GM12878 (cell line): ENCODE results near the gene CTNNA3. TPM values are rescaled to one million over a fixed set of nuclear protein-coding genes. Genes with fewer than 3 reads are reported as not detected.

Source experiments
- ATAC-seq: fragments of 200-7000 bp; cut with Tn5 transposase; 3 replicates; pipeline ENCODE4 v1.9.1; 2020; ENCODE audit warnings: mild to moderate bottlenecking, moderate library complexity
- BruUV-seq: library from RNA; stranded (reverse); fragments of 400-500 nt; replicated peaks from 2 replicates; lab custom pipeline; 2021; lab: Mats Ljungman, UMichigan
- CTCF ChIA-PET: fragments of 300-600 bp; sonication (Branson Sonifier 250); formaldehyde crosslinking; extraction: SDS; loops from one replicate; lab custom pipeline; 2021; ENCODE audit warnings: inconsistent platforms; lab: Yijun Ruan, JAX
- POLR2A ChIA-PET: fragments of 350-600 bp; formaldehyde crosslinking; extraction: SDS; loops from one replicate; lab custom pipeline; 2021; ENCODE audit warnings: inconsistent platforms; lab: Charles Lee
- RAD21 ChIA-PET: fragments of 300-600 bp; sonication (Branson Sonifier 250); formaldehyde crosslinking; loops from one replicate; lab custom pipeline; 2023; ENCODE audit warnings: antibody characterized with exemption; ENCODE audit not compliant: unreplicated experiment; lab: Charles Lee
- SMC1A ChIA-PET: fragments of 300-600 bp; sonication (Branson Sonifier 250); formaldehyde crosslinking; loops from one replicate; lab custom pipeline; 2023; ENCODE audit not compliant: unreplicated experiment, uncharacterized antibody; lab: Charles Lee
- DNase-seq: peaks from one replicate; pipeline ENCODE4 v3.0.0-alpha.2; 2011; ENCODE audit warnings: low read depth, low spot score
- FAIRE-seq: peaks from 3 replicates; lab custom pipeline; 2011; peaks lifted over from hg19 to GRCh38; lab: Jason Lieb, UNC
- H2AFZ ChIP-seq: 2 replicates; pipeline ENCODE4 v1.6.0; 2011; ENCODE audit warnings: low read depth, low read length, control low read depth; ENCODE audit not compliant: control insufficient read depth
- H3K27ac ChIP-seq: 2 replicates; pipeline ENCODE4 v1.5.1; 2011; ENCODE audit warnings: control low read depth; ENCODE audit not compliant: control insufficient read depth, insufficient read depth
- H3K27me3 ChIP-seq, 2 experiments: replicated peaks in 1 of 2; 2 replicates each; pipeline versions ENCODE4 v1.6.0 to v1.6.1; 2011; ENCODE audit warnings: low read length in 1 of 2; ENCODE audit not compliant: control insufficient read depth in 2 of 2, insufficient read depth in 2 of 2
- H3K36me3 ChIP-seq, 2 experiments: 2 replicates each; pipeline ENCODE4 v1.5.1; 2011; ENCODE audit warnings: low read length in 1 of 2; ENCODE audit not compliant: control insufficient read depth in 2 of 2, insufficient read depth in 2 of 2
- H3K4me1 ChIP-seq: 2 replicates; pipeline ENCODE4 v1.6.1; 2011; ENCODE audit warnings: mild to moderate bottlenecking, low read length, moderate library complexity, mixed read lengths; ENCODE audit not compliant: control insufficient read depth, insufficient read depth
- H3K4me2 ChIP-seq: 2 replicates; pipeline ENCODE4 v1.6.0; 2011; ENCODE audit warnings: control low read depth; ENCODE audit not compliant: control insufficient read depth, insufficient read depth
- H3K4me3 ChIP-seq: fragments of 200-600 bp; sonication (generic); 2 replicates; pipeline ENCODE4 v1.5.1; 2016
- H3K79me2 ChIP-seq: 2 replicates; pipeline ENCODE4 v1.6.0; 2011; ENCODE audit warnings: low read length; ENCODE audit not compliant: control insufficient read depth, insufficient read depth
- H3K9ac ChIP-seq: 2 replicates; pipeline ENCODE4 v1.8.0; 2011; ENCODE audit warnings: low read length, control low read depth, mixed read lengths; ENCODE audit not compliant: control insufficient read depth, insufficient read depth
- H3K9me3 ChIP-seq: replicated peaks from 3 replicates; pipeline ENCODE4 v1.5.1; 2011; ENCODE audit warnings: mild to moderate bottlenecking, low read length; ENCODE audit not compliant: control insufficient read depth, insufficient read depth
- H4K20me1 ChIP-seq: 2 replicates; pipeline ENCODE4 v1.6.0; 2011; ENCODE audit not compliant: control insufficient read depth, insufficient read depth
- BCL11A ChIP-seq: IDR thresholded peaks from 2 replicates; pipeline ENCODE4 v1.6.1; 2011; ENCODE audit warnings: low read depth, low read length
- CEBPB ChIP-seq, 2 experiments: fragments of 150-350 bp in 1 of 2; IDR thresholded peaks; 2 replicates each; pipeline ENCODE4 v1.6.1; 2012 to 2014; ENCODE audit warnings: low read depth in 2 of 2, low read length in 2 of 2, borderline replicate concordance in 1 of 2, inconsistent platforms in 1 of 2
- CHD1 ChIP-seq: IDR thresholded peaks from 2 replicates; pipeline ENCODE4 v1.6.1; 2012; ENCODE audit warnings: low read depth, low read length, improper control_type of control experiment
- ETV6 ChIP-seq, 2 experiments: fragments of 450-650 bp in 1 of 2; IDR thresholded peaks in 1 of 2; conservative IDR thresholded peaks in 1 of 2; 2 replicates each; pipeline ENCODE4 v1.6.1; 2014; ENCODE audit warnings: antibody characterized with exemption in 1 of 2, borderline replicate concordance in 1 of 2, low read depth in 1 of 2, mild to moderate bottlenecking in 1 of 2, moderate library complexity in 1 of 2
- HDAC2 ChIP-seq: fragments of 200-600 bp; sonication (generic); IDR thresholded peaks from 2 replicates; pipeline ENCODE4 v1.6.1; 2017
- HSF1 ChIP-seq: fragments of 150-350 bp; IDR thresholded peaks from 2 replicates; pipeline ENCODE4 v1.6.1; 2014; ENCODE audit warnings: mild to moderate bottlenecking, low read depth, low read length
- KAT2A ChIP-seq: conservative IDR thresholded peaks from 2 replicates; pipeline ENCODE4 v1.6.1; 2011; ENCODE audit warnings: low read depth, low read length; ENCODE audit not compliant: control insufficient read depth
- NFIC ChIP-seq: IDR thresholded peaks from 2 replicates; pipeline ENCODE4 v1.6.1; 2012; ENCODE audit warnings: low read depth, mild to moderate bottlenecking, inconsistent platforms, low read length, moderate library complexity
- PML ChIP-seq: IDR thresholded peaks from 2 replicates; pipeline ENCODE4 v1.6.1; 2012; ENCODE audit warnings: low read length, inconsistent platforms
- RAD21 ChIP-seq: IDR thresholded peaks from 2 replicates; pipeline ENCODE4 v1.6.1; 2011; ENCODE audit warnings: mild to moderate bottlenecking, low read depth, low read length, moderate library complexity; ENCODE audit not compliant: insufficient read depth
- RCOR1 ChIP-seq: conservative IDR thresholded peaks from 2 replicates; pipeline ENCODE4 v1.6.1; 2012; ENCODE audit warnings: low read depth, low read length, improper control_type of control experiment
- RELA ChIP-seq: fragments of 450-650 bp; IDR thresholded peaks from 2 replicates; pipeline ENCODE4 v1.8.0; 2014; ENCODE audit warnings: borderline replicate concordance; ENCODE audit not compliant: partially characterized antibody
- SRF ChIP-seq, 2 experiments: IDR thresholded peaks; 2 replicates each; pipeline ENCODE4 v1.6.1; 2011; ENCODE audit warnings: low read depth in 2 of 2, low read length in 2 of 2, mild to moderate bottlenecking in 1 of 2, moderate library complexity in 1 of 2
- SUZ12 ChIP-seq: fragments of 200-600 bp; sonication (generic); IDR thresholded peaks from one replicate; pipeline ENCODE4 v1.6.1; 2018; ENCODE audit warnings: antibody characterized with exemption, mild to moderate bottlenecking; ENCODE audit not compliant: unreplicated experiment
- TCF3 ChIP-seq: IDR thresholded peaks from 2 replicates; pipeline ENCODE4 v1.6.1; 2012; ENCODE audit warnings: low read depth, mild to moderate bottlenecking, low read length, borderline replicate concordance; ENCODE audit not compliant: insufficient read depth
- YY1 ChIP-seq: IDR thresholded peaks from 2 replicates; pipeline ENCODE4 v1.6.1; 2011; ENCODE audit warnings: low read depth, mild to moderate bottlenecking, low read length
- ZNF24 ChIP-seq: fragments of 450-650 bp; IDR thresholded peaks from 2 replicates; pipeline ENCODE4 v1.6.1; 2017; ENCODE audit warnings: antibody characterized with exemption, mild to moderate bottlenecking
- ZNF687 ChIP-seq: fragments of 450-650 bp; IDR thresholded peaks from 2 replicates; pipeline ENCODE4 v1.6.1; 2017; ENCODE audit warnings: mild to moderate bottlenecking, moderate library complexity
- WGBS: methylation state at CpG from one replicate; pipeline ENCODE4 v1.1.6; 2016; ENCODE audit warnings: low lambda C conversion rate; ENCODE audit not compliant: insufficient replicate concordance, insufficient coverage; ENCODE audit errors: missing lambda C conversion rate; 5-methylcytosine and 5-hydroxymethylcytosine counted together
- in situ Hi-C: fragments of 300-500 bp; cut with MboI; formaldehyde crosslinking; loops from 9 replicates; pipeline ENCODE4 v1.14.3; 2018; ENCODE audit warnings: mixed read lengths
- intact Hi-C: fragments of 100-400 bp; cut with micrococcal nuclease; formaldehyde crosslinking; loops from one replicate; pipeline ENCODE4 v1.14.2; 2022; ENCODE audit not compliant: unreplicated experiment
- polyA plus RNA-seq, 11 experiments: library from polyadenylated mRNA; depleted of rRNA in 4 of 11; unstranded in 6 of 11; stranded (reverse) in 5 of 11; fragments of >200 nt; fragmentation: Nextera tagmentation in 4 of 11; fragmentation: Illumina TruSeq in 1 of 11; extraction: Ambion mirVana in 4 of 11; extraction: Trizol in 1 of 11; gene quantifications; 1 replicate in 1 of 11; 2 replicates in 10 of 11; pipeline versions ENCODE4 v1.2.1 to v1.2.3, GENCODE V29; 2011 to 2016; ENCODE audit warnings: inconsistent platforms in 2 of 11, missing spikeins in 2 of 11, low read depth in 1 of 11
- total RNA-seq, 4 experiments: library from RNA; depleted of rRNA in 3 of 4; stranded (reverse); fragments of >200 nt in 3 of 4; fragmentation: Illumina TruSeq in 1 of 4; extraction: Trizol in 1 of 4; gene quantifications; 2 replicates each; pipeline versions ENCODE4 v1.2.1 to v1.2.3, GENCODE V29; 2013 to 2021

CTNNA3 gene
- total and polyA plus RNA-seq, 10 of the 15 experiments (the other 5 are each of a cell fraction or from before 2014, with no cell fraction given) = under 0.01 to 4.5 (median 0.22) TPM; not detected in 2

GRCh38 chr10:67487199-67487598, 208.8 kb downstream of the CTNNA3 start (continued):
- no peak for TF ChIP-seq HSF1

- ChIA-PET CTCF (interaction anchor here (1.0 to 1.7 kb wide), 2 partner anchors 28 to 302 kb away, joined by 3 to 4 read pairs; no protein-coding TSS in a partner anchor), SMC1A (interaction anchor here (0.6 to 1.4 kb wide), 7 partner anchors 8 to 302 kb away, joined by 3 to 6 read pairs (median 3); no protein-coding TSS in a partner anchor), RAD21 (interaction anchor here (1.0 kb wide), 1 partner anchor 10 kb away, joined by 3 read pairs; no protein-coding TSS in a partner anchor), POLR2A (interaction anchor here (0.7 to 0.8 kb wide), 2 partner anchors 9 to 13 kb away, joined by 3 to 4 read pairs; no protein-coding TSS in a partner anchor)
- Histone ChIP-seq H3K27ac (no peak overlapping the region), H3K4me1 (no peaks in the 10 kb centered on the region), H3K4me2 (no peak overlapping the region), H3K9ac (no peak overlapping the region), H3K9me3 (no peaks in the 10 kb centered on the region; the same call in 2 of the 3 replicates), H3K79me2 (no peaks in the 10 kb centered on the region), H3K27me3 (no peaks in the 10 kb centered on the region), H2AFZ (no peak overlapping the region), H3K4me3 (no peak overlapping the region), H3K36me3 (no peaks in the 10 kb centered on the region), H4K20me1 (no peaks in the 10 kb centered on the region)
- WGBS = 0% methylated on average over 1 of the region's 1 CpG
- ATAC-seq (no peak), DNase-seq (no peak), FAIRE-seq (no peak)
- no TSS peak for BruUV-seq
- intact Hi-C loops (no loop called here), in situ Hi-C loops (no loop called here)
- TF ChIP-seq ETV6 (conservative IDR thresholded peaks at IDR 0.05 in 1 of 2, IDR thresholded peaks at IDR 0.05 in 1 of 2; ENCODE audit: borderline replicate concordance in 1 of 2, low read depth in 1 of 2) = no peak
- no peak for TF ChIP-seq RCOR1
- no peak for TF ChIP-seq ZNF24
- TF ChIP-seq TCF3 = no peak
- TF ChIP-seq RELA = no peak
- TF ChIP-seq SUZ12 = no peak
- TF ChIP-seq RAD21 = no peak
- TF ChIP-seq PML = no peak
- TF ChIP-seq CEBPB (IDR thresholded peaks at IDR 0.05; ENCODE audit: borderline replicate concordance in 1 of 2, low read depth in 2 of 2, low read length in 2 of 2) = no peak
- TF ChIP-seq SRF (IDR thresholded peaks at IDR 0.05; ENCODE audit: low read depth in 2 of 2, low read length in 2 of 2) = no peak
- TF ChIP-seq KAT2A = no peak
- TF ChIP-seq ZNF687 = no peak
- TF ChIP-seq HDAC2 = no peak
- TF ChIP-seq BCL11A = no peak
- TF ChIP-seq CHD1 = no peak
- TF ChIP-seq NFIC = no peak
- no peak for TF ChIP-seq YY1
These were observed 218.1 kb downstream of the CTNNA3 start for GRCh38 chr10:67477868-67478267.
